ENCODE measurements around the gene MAP3K1. TPM values are rescaled to one million over a fixed set of nuclear protein-coding genes. Genes with fewer than 3 reads are reported as not detected.
"Not testable (repeated sequence)": the region's sequence is repeated elsewhere in the genome, so short reads cannot be mapped to it uniquely, and the experiment has no call there.

Gene MAP3K1
- total RNA-seq, 2 experiments from 2014 or later: 20.1 to 20.9 TPM

DNA sequence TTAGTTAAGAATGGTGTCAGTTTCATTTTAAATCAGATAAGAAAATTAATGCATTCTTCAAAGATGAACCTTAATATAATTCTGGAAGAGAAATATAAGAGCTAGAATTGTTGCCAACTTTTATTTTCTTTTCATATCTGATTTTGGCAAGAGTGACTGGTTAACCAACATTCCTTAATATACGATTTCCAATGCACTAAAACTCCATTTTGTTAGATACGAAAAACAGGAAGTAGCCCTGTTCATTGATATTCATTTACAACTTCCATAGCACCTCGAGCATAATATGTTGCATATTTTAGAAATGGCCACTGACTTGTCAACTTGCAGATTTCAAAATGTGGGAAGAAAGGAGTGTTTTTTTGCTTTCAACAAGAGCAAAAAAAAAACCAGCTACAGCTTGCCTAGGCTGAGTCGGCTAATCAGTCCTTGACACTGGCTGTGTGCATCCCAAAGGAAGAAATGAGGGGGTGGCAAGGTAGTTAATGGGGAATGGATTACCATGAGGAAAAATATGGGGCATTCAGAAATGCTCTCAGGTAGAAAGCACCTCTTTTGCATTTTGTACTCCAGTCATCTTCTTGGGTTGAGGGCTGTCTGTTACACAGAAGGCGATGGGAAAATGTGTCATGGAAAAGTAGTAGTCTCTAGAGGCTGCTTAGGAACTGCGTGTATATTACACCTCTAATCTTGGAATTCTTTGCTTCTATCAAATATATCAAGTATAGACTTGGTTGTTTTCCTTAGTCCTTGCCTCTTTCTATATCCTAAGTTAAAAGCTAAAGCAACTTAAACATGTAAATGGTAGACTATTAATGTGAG, 3.9 kb downstream of the MAP3K1 start:
- Mint-ChIP-seq H3K36me3 (peaks cover 10% of the 10 kb centered on the region), H3K4me1 (peaks cover 41% of the 10 kb centered on the region), H3K27me3 (no peaks in the 10 kb centered on the region), H3K4me3 (peak overlapping the region; percentile 61), H3K27ac (peak overlapping the region; percentile 26), H3K9me3 (ENCODE audit: low read depth) (no peaks in the 10 kb centered on the region)
- no peak for DNase-seq
- CTCF ChIA-PET: interaction anchor here (0.6 to 2.1 kb wide), 3 partner anchors 19 to 548 kb away, joined by 3 to 6 read pairs (median 4); no protein-coding TSS in a partner anchor
- no peak for ATAC-seq

- peaks cover 55% of the 10 kb centered on the region for H3K4me1 Mint-ChIP-seq
- H3K27ac Mint-ChIP-seq; H3K4me3 Mint-ChIP-seq; H3K27me3 Mint-ChIP-seq; DNase-seq; ATAC-seq; H3K9me3 Mint-ChIP-seq (ENCODE audit: low read depth); CTCF ChIA-PET: not testable (repeated sequence)
- peaks cover 12% of the 10 kb centered on the region for H3K36me3 Mint-ChIP-seq
Measured at GRCh38 chr5:56821868-56822267, 6.5 kb downstream of the MAP3K1 start.

GRCh38 chr5:56822981-56823380, 7.6 kb downstream of the MAP3K1 start:
- Mint-ChIP-seq H3K9me3 (ENCODE audit: low read depth) (no peaks in the 10 kb centered on the region), H3K4me3 (no peak overlapping the region), H3K27me3 (no peaks in the 10 kb centered on the region), H3K4me1 (peaks cover 50% of the 10 kb centered on the region), H3K27ac (no peak overlapping the region), H3K36me3 (peaks cover 12% of the 10 kb centered on the region)
- no peak for ATAC-seq
- CTCF ChIA-PET: interaction anchor here (0.7 kb wide), 1 partner anchor 44 kb away, joined by 4 read pairs; no protein-coding TSS in a partner anchor
- no peak for DNase-seq

DNA sequence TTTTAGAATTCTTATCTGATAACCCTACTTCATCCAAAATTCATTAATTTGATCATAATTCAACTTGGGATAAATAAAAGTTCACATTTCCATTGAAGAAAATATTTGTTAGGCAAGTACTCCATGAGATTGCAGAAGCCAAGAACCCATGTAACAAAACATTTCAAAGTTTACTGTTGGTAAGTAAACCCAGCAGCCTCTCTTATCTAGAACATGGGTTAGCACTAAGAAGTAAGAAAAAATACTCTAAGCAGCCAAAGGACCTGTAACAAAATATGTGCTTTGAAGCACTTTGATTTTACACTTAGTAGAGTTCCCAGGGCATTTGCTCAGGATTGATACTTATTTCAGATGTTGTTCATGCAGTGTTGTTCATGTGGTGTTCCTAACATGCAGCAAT, 8.7 kb downstream of the MAP3K1 start:
- Mint-ChIP-seq H3K27me3 (no peaks in the 10 kb centered on the region), H3K9me3 (ENCODE audit: low read depth) (no peaks in the 10 kb centered on the region), H3K27ac (no peak overlapping the region), H3K4me1 (peaks cover 46% of the 10 kb centered on the region), H3K36me3 (peaks cover 12% of the 10 kb centered on the region), H3K4me3 (no peak overlapping the region)
- CTCF ChIA-PET: no interaction called here
- ATAC-seq (no peak), DNase-seq (no peak)

DNA sequence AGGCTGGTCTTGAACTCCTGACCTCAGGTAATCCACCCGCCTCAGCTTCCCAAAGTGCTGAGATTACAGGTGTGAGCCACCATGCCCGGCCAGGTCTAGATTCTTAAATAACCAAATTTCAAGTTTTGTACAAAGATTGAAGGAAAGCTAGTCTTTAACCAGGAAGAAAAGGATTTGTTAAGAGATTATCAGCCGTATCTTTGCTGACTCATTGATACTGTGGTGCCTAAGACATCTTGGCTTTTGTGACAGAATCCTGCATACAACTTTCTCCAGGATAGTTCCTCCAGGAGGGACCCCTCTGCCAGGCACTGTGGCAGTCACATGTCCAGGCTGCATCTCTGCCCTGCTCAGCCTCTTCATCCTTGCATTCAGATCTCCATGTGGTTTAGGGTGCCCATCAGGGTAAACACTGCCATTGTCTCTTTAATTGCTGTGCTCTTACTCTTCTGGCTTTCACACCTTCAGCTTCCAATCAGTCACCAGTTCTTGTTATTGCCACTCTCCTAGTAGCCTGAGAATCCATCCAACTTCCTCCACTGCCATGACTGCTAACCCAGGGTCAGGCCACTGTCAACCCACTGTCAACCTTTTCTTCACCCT, 10.0 kb downstream of the MAP3K1 start:
- no peaks in the 10 kb centered on the region for H3K9me3 Mint-ChIP-seq (ENCODE audit: low read depth)
- ATAC-seq: no peak
- no peak overlapping the region for H3K4me3 Mint-ChIP-seq
- H3K36me3 Mint-ChIP-seq: peaks cover 12% of the 10 kb centered on the region
- no peak overlapping the region for H3K27ac Mint-ChIP-seq
- no peak for DNase-seq
- peaks cover 44% of the 10 kb centered on the region for H3K4me1 Mint-ChIP-seq
- no peaks in the 10 kb centered on the region for H3K27me3 Mint-ChIP-seq
- CTCF ChIA-PET: interaction anchor here (2.5 kb wide), 1 partner anchor 13 kb away, joined by 12 read pairs; no protein-coding TSS in a partner anchor

GRCh38 chr5:56827049-56827448, 11.7 kb downstream of the MAP3K1 start:
- peaks cover 6% of the 10 kb centered on the region for H3K36me3 Mint-ChIP-seq
- H3K4me3 Mint-ChIP-seq: no peak overlapping the region
- peak; percentile 33 for ATAC-seq
- peak overlapping the region; percentile 58 for H3K27ac Mint-ChIP-seq
- CTCF ChIA-PET: interaction anchor here (2.1 to 2.5 kb wide), 2 partner anchors 11 to 14 kb away, joined by 5 to 12 read pairs; no protein-coding TSS in a partner anchor
- no peak for DNase-seq
- peaks cover 47% of the 10 kb centered on the region for H3K4me1 Mint-ChIP-seq
- no peaks in the 10 kb centered on the region for H3K27me3 Mint-ChIP-seq
- H3K9me3 Mint-ChIP-seq (ENCODE audit: low read depth): no peaks in the 10 kb centered on the region

GRCh38 chr5:56827924-56828323, 12.6 kb downstream of the MAP3K1 start:
- Mint-ChIP-seq H3K4me3 (no peak overlapping the region), H3K9me3 (ENCODE audit: low read depth) (no peaks in the 10 kb centered on the region), H3K4me1 (peaks cover 43% of the 10 kb centered on the region), H3K27ac (no peak overlapping the region), H3K36me3 (peaks cover 3% of the 10 kb centered on the region), H3K27me3 (no peaks in the 10 kb centered on the region)
- DNase-seq (no peak), ATAC-seq (no peak)
- CTCF ChIA-PET: interaction anchor here (1.2 to 2.5 kb wide), 4 partner anchors 10 to 557 kb away, joined by 4 to 12 read pairs (median 5); no protein-coding TSS in a partner anchor

- ATAC-seq (peak; percentile 57), DNase-seq (no peak)
- Mint-ChIP-seq H3K4me1 (peaks cover 38% of the 10 kb centered on the region), H3K27ac (no peak overlapping the region), H3K9me3 (ENCODE audit: low read depth) (no peaks in the 10 kb centered on the region), H3K4me3 (peak overlapping the region; percentile 26), H3K36me3 (peaks cover 3% of the 10 kb centered on the region), H3K27me3 (no peaks in the 10 kb centered on the region)
- CTCF ChIA-PET: interaction anchor here (1.2 to 2.0 kb wide), 2 partner anchors 17 to 558 kb away, joined by 4 to 5 read pairs; no protein-coding TSS in a partner anchor
Measured at GRCh38 chr5:56829137-56829908, 14.0 kb downstream of the MAP3K1 start.

DNA sequence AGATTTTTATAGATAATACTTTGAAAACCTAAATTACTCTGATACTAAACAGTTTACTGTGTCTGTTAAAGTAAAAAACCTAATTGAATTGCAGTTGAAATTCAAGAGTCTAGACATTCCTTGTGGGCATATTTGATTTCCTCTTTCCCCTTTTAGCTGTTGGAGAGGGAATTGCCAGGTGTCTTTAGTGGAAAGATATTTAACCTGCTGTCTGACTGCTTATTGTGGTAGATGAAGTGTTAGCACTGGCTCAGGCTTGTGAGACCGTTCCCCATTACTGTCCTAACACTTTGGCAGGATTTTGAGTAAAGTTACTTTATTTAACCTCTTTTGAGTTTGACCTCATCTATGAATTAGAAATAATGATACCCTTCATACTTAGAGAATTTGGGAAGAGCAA, 16.4 kb downstream of the MAP3K1 start:
- peak overlapping the region; percentile 11 for H3K27ac Mint-ChIP-seq
- no peak for DNase-seq
- H3K27me3 Mint-ChIP-seq: no peaks in the 10 kb centered on the region
- H3K9me3 Mint-ChIP-seq (ENCODE audit: low read depth): no peaks in the 10 kb centered on the region
- H3K4me3 Mint-ChIP-seq: no peak overlapping the region
- CTCF ChIA-PET: no interaction called here
- peaks cover 28% of the 10 kb centered on the region for H3K4me1 Mint-ChIP-seq
- H3K36me3 Mint-ChIP-seq: no peaks in the 10 kb centered on the region
- ATAC-seq: no peak

DNA sequence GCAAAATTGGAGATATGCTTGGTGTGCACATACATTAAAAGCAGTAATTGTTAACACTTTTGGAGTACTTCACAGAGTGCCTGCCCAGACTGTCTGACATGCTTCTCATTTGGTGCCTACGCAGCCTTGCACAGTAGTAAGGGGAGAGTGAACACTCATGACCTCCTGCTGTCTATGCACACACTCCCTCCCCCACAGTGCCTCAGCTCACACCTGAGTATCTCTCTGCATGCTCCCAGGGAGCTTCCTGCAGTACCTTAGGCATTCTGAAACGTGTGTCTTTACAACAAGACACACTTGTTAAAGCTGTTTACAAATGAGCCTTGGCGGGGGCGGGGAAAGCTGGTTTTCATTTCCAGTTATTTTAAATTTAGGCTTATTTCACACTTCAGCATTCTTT, 18.0 kb downstream of the MAP3K1 start:
- Mint-ChIP-seq H3K27me3 (no peaks in the 10 kb centered on the region), H3K4me3 (no peak overlapping the region), H3K36me3 (no peaks in the 10 kb centered on the region), H3K27ac (no peak overlapping the region), H3K4me1 (peaks cover 29% of the 10 kb centered on the region), H3K9me3 (ENCODE audit: low read depth) (no peaks in the 10 kb centered on the region)
- ATAC-seq (no peak), DNase-seq (no peak)
- CTCF ChIA-PET: no interaction called here

DNA sequence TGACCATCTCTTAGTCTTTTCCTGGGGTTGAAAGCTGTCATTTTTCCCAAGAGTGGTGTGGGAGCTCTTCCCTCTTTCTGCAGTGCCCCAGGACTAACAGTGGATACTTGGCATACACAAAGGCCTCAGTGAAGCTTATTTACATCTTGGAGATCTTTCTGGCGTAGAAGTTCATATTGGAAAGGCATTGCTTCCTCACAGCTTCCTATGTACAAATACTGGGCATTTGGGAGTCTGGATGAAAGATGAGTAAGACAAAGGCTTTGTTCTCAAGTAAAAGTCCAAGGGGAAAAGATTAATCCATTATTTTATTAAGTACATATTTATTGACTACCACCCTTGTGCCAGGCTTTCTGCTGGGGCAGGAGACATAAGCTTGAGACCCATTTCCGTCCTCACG, 22.0 kb downstream of the MAP3K1 start:
- Mint-ChIP-seq H3K4me1 (peaks cover 22% of the 10 kb centered on the region), H3K9me3 (ENCODE audit: low read depth) (no peaks in the 10 kb centered on the region), H3K4me3 (no peak overlapping the region), H3K36me3 (no peaks in the 10 kb centered on the region), H3K27ac (no peak overlapping the region), H3K27me3 (no peaks in the 10 kb centered on the region)
- no peak for DNase-seq
- no peak for ATAC-seq
- CTCF ChIA-PET: interaction anchor here (1.0 to 4.7 kb wide), 8 partner anchors 11 to 902 kb away, joined by 3 to 50 read pairs (median 6); partner anchors contain the start of gene MAP3K1

- DNase-seq (no peak), ATAC-seq (no peak)
- H3K4me1 Mint-ChIP-seq: peaks cover 22% of the 10 kb centered on the region
- H3K27ac Mint-ChIP-seq: peak overlapping the region; percentile 39
- no peak overlapping the region for H3K4me3 Mint-ChIP-seq
- H3K36me3 Mint-ChIP-seq: no peaks in the 10 kb centered on the region
- H3K27me3 Mint-ChIP-seq: no peaks in the 10 kb centered on the region
- no peaks in the 10 kb centered on the region for H3K9me3 Mint-ChIP-seq (ENCODE audit: low read depth)
- CTCF ChIA-PET: interaction anchor here (0.8 to 4.7 kb wide), 21 partner anchors 11 to 902 kb away, joined by 3 to 50 read pairs (median 3); partner anchors contain the start of gene MAP3K1
Measured at GRCh38 chr5:56837956-56838355, 22.6 kb downstream of the MAP3K1 start.
